GM21786 (cell line): ENCODE results near the gene CARD11.
"Not testable (repeated sequence)": the region's sequence is repeated elsewhere in the genome, so short reads cannot be mapped to it uniquely, and the experiment has no call there.

Experiments
- ATAC-seq: cut with Tn5 transposase; IDR thresholded peaks from one replicate; pipeline ENCODE4 v1.9.1; 2021; ENCODE audit not compliant: unreplicated experiment

Gene CARD11

DNA sequence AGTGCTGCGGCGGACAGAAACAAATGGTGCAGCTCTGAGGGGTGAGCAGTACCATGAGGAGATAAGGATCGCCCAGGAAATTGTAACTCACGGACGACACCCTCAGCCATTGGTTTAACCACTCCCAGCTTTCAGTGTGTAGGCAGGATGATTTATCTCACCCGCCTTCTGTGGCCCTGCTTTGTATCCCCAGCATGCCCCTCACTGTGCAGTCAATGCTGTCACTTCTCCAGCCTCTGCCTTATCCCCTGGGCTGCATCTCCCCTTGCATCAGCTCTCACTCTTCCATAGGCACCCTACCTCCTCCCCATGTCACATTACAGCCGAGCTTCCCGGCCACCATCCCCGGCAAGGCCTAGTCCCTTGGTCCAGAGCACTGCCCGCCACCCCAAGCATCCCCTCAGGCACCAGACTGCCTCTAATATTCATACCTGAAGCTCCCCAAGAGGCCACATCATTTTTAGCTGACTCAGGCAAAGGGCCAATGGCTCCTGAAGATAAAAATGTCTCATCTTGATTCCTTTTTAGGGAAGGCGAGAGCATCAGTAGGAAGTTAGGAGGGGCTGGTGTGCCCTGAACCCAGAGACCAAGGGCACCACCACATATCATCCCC lies 77.1 kb downstream of the CARD11 start:
- ATAC-seq: no peak

DNA sequence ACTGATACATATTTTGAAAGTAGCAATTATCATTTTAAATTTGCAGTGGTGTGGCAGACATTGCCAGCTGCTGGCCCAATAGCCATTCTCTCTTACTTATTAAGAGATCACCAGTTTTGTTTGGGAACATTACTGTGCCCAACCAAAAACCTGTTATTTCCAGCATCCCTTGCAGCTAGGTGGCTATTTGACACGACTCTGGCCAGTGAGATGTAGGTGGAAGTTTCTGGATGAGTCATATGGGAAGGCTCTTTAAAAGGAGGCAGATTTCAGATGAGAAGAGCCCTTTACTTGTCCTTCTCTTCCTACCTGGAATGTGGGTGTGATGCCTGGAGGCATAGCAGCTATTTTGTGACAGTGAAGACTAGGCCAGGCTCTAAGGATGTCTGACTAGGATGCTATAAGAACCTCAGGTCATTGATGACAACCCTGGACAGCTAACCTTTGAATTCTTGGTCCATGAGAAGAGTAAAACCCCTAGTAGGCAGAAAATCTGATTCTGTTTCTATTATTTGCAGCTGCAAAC lies 77.9 kb downstream of the CARD11 start:
- ATAC-seq: no peak

DNA sequence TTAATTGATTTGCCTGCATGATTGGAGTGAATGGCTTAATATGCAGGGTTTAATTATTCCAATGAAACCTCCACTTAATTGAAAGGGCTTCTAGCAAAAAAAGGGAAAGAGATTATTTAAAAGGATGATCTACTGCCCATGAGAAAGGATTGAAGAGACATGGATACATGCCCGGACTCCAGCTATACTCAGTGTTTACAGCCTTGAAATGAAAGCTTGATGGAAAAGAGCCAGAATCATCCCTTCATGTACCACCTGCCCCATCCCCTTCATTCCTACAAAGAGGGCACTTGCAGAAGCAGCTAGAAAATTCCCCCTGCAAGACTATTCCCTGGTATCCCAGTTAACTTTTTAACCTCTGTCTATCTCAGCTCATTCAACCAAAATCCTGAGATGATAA lies 78.4 kb downstream of the CARD11 start:
- ATAC-seq: no peak

DNA sequence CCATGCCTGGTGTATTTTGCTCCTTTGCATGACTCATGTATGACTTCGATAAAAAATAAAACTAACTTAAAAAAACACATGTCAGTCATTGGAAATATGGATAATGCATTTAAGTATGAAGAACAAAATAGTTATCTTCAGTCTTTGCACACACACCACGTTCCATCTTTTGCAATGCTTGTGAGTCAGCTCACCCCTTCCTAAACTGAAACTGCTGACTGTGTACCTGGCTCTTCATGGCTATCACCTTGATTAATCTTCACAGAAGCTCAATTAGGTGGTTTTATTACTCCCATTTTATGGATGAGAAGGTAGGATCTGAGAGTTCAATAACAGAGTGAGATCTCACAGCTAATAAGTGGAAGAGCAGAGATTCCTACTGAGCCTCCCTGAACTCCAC lies 79.5 kb downstream of the CARD11 start:
- no peak for ATAC-seq

DNA sequence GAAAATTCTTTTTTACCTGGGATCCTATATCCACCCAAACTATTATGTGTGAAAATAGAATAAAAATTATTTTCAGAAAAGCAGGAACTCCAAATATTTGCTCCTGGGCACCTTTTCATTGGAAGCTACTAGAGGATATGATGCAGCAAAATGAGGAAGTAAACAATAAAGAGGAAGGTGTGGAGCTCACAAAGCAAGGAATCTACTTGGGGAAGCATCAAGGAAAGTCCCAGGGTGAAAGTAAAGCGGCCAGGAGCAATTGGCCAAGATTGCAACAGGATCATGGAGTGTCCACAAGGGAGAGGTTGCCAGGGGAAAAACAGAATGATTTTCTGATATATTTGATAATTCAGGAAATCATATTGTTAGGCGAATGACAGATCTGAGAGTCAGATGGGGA lies 80.8 kb downstream of the CARD11 start:
- no peak for ATAC-seq

DNA sequence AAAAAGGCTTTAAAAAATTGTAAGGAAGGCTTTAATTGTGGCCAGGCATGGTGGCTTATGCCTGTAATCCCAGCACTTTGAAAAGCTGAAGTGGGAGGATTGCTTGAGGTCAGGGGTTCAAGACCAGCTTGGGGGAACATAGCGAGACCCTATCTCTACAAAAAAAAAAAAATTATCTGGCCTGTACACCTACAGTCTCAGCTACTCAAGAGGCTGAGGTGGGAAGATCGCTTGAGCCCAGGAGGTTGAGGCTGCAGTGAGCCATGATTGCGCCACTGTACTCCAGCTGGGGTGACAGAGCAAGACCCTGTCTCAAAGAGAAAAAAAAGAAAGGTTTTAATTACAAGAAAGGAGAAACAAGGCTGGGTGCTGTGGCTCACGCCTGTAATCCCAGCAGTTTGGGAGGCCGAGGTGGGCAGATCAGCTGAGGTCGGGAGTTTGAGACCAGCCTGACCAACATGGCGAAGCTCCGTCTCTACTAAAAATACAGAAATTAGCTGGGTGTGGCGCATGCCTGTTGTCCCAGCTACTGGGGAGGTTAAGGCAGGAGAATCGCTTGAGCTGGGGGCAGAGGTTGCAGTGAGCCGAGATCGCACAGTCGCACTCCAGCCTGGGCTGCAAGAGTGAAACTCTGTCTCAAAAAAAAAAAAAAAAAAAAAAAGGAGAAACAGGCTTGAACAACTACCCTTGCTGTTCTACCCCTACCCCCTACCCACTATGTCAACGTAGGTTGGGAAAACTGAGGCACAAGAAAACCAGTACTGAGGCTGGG lies 83.7 kb downstream of the CARD11 start:
- ATAC-seq: no peak

DNA sequence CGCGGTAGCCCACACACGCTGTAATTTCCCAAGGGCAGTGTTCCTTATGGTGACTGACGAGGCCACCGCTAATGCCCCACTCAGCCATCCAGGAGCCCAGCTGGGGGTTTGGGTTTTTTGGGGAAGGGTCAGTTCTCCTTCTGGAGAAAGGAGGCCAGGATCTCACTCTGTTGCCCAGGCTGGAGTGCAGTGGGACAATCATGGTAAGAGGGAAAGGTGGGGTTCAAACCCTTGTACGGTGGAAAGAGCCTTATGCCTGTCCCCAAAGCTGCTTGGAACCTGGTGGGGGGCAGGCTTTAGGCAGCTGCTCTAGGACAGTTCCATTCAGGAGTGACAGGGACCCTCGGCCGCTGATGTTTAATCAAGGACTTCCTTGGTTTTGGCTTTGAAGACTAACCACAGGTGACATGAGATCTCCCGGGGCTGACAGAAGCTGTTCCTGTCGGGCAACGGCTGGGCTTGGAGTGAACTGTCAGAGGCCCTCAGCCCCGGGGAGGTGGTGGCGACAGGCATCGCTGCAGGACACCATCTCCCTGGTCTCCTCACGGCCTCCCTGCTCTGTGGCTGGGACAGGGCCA lies 84.5 kb downstream of the CARD11 start:
- ATAC-seq: no peak

DNA sequence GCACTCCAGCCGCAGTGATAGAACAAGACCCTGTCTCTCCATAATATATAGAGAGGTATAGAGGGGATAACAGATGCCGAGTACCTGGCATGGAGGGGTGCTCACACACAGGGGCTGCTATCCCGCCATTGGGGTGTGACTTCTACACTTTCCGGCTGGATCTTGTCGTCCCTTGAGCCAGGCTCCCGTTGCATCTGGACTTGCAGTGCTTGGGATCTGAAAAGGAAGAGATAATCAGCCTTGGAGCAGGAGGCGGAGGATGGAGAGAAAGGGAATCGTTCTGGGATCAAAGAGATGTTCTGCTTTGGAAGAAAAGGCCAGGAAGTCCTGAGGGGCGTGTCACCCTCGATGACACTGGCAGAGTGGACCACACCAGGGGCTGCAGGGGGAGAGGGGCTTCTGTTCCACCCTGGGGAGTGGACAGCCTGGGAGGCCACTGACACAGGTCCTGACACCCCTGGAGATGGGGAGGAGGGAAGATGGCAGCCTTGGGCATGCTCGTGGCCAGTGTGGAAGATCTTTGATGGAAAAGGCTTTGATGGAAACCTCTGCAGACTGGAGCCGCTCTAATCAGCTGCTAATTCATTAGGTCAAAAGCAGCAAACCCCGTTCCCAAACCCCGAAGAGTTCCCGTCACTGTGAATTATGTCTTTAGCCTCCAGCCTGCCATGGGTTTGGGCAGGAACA lies 85.1 kb downstream of the CARD11 start:
- ATAC-seq: no peak

DNA sequence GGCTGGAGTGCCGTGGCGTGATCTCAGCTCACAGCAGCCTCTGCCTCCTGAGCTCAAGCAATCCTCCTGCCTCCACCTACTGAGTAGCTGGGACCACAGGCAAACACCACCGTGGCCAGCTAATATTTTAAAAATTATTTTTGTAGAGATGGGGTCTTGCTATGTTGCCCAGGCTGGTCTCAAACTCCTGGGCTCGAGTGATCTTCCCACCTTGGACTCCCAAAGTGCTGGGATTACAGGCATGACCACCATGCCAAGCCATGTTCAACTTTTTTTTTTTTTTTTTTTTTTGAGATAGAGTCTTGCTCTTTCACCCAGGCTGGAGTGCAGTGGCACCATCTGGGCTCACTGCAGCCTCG lies 86.3 kb downstream of the CARD11 start:
- not testable (repeated sequence) for ATAC-seq

DNA sequence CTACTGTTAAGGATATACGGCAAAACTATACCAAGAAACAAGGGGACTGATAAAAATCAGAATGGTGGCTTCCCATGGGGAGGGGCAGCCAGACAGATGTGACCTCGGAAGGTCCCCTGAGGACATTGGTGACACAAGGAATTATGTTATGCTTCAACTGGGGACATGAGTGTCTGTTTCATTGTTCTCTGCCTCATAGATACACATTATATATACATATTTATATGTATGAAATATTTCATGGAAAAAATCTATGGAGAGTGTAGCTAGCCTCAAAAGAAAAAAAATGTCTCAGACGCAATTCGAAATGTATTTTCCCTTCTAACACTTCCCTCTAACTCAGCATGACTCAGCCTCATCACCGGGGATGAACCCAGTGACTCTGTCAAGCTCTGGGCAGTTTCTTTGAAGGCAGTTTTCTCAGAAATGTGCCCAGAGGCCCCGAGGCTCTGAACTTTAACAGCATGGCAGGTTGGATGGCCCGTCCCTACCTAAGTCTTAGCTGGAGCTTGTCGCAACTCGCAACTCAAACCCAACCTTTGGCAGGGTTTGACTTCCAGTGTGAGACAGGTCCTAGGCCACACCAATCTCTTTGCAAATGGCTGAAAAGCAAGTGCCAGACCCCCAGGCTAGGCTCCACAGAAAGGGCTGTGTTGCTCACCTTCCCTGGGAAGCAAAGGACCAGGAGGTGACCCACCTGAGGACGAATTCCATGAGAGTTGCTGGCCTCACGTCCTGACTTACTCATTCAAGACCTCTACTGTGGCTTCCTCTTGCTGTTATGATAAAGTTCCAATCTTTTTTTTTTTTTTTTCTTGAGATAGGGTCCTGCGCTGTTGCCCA lies 86.9 kb downstream of the CARD11 start:
- no peak for ATAC-seq

DNA sequence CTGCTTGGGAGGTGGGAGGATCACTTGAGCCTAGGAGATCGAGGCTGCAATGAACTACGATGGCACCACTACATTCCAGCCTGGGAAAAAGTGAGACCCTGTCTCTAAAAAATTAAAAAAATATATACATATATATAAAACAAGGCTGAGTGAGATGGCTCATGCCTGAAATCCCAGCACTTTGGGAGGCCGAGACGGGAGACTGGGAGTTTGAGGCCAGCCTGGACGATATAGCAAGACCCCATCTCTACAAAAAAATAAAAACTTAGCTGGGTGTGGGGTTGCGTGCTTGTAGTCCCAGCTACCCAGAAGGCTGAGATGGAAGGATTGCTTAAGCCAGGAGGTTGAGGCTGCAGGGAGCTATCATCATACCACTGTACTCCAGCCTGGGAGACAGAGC lies 87.6 kb downstream of the CARD11 start:
- ATAC-seq: no peak

DNA sequence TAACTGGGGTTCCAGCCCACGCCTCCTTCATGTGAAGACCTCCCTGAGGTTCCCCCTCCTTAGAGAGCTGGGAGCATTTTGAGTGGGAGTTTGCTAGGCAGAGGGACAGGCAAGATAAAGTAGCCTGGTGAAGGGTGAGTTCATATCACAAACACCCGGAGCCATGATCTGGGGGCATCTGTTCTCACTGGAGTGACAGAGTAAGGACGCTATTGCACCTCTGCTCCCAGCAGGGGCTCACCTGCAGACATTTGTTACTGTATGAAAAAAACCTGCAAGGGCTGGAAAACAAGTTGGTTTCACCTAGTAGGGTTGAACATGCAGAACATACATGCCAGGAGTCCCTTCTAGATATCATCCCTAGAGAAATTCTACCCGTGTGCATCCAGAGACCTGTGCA lies 88.4 kb downstream of the CARD11 start:
- no peak for ATAC-seq

DNA sequence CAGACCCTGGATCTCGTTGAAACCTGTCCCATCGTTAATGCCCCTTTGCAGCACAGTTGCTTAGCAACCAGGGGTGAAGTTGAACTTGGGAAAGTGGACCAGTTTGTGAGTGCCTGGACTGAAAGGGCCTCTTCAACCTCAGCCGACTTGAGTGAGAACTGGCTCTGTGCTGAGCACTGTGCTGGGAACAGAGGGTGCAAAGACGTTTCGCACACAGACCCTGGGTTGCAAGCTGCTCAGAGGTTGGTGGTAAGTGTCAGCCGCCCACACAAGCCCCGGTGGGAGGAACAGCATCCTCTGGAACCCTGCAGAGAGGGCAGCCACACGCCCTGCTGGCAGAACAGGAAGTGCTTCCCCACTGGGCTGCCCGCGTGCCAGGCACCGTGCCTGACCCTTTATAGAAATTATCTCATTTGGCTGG lies 89.2 kb downstream of the CARD11 start:
- ATAC-seq: no peak

DNA sequence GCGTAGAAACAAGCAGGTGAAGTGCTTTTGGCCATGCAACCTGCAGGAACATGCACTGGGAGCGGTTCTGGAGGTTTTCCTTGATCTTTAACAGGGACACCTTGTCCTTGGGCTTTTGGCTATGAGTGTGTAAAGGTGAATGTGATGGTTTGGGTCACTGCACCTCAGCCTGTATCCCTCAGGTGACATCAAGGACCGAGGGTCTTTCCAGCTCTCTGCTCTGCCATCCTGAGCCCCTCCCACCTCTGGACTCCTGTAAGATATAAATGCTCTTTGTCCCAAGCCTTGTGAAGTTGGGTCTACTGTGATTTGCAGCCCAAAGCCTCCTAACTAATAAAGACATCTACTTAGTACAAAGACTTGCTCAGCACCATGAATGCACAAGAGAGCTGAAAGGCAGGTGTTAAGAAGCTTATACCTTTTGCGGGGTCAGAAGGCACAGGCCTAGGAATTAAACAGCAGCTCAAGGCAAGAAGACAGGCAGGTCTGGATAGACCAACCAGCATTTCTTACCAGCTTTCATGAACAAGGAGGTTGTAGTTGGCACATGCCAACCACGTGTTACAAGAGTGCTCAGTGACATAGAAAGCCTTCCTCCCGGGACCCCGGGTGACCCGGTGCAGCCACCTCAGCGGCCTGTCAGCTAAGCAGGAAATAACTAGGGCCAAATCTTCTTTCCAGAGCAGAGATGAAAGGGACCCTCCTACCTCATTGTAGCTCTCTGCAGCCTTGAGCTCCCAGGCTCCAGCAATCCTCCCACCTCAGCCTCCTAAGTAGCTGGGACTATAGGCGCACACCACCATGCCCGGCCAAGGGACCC lies 89.9 kb downstream of the CARD11 start:
- no peak for ATAC-seq

DNA sequence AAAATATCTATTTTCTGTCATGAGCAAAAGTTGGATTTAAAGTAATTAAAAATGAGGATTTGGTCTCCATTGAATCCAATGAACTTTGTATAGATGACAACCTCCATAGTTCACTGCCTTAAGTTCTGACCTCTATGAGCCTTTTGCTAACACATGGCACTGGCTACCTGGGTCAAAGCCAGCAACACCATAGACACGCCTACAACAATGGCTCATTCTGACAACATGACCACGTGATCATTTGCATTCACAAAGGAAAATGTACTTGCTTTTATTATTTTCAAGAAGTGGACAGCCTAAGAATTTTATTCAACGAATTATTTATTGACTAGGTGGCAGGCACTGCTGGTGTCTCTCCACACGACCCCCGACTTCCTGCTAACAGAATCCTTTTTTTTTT lies 90.6 kb downstream of the CARD11 start:
- no peak for ATAC-seq

DNA sequence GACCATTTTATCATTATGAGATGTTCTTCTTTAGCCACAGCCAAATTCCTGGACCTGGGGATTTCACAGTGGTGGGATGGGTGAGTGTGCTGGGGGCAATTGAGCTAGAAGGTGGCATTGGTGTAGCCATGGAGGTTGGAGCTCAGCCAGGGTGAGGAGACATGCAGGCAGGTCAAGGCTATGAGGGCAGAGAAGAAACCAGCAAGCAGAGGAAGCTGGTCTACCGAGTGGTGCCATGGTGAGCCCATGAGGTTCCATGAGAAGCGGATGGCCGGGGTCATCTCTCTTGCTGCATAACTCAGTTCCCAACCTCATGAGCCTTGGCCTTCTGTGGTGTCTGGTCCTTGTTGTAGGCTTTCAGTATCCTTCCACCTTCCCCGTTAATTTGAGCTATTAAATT lies 91.4 kb downstream of the CARD11 start:
- no peak for ATAC-seq

DNA sequence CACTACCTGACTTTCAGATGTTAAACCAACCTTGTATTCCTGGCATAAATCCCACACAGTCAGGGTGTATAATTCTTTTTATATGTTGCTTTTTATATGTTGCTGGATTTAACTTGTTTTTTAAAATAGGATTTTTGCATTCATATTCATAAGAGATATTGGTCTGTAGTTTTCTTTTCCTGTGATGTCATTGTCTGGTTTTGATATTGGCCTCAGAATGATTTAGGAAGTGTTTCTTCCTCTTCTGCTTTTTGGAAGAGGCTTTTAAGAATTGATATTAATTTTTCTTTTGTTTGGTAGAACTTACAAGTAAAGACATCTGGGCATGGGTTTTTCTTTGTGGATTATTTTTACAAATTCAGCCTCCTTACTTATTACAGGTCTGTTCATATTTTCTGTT lies 93.1 kb downstream of the CARD11 start:
- ATAC-seq: no peak

DNA sequence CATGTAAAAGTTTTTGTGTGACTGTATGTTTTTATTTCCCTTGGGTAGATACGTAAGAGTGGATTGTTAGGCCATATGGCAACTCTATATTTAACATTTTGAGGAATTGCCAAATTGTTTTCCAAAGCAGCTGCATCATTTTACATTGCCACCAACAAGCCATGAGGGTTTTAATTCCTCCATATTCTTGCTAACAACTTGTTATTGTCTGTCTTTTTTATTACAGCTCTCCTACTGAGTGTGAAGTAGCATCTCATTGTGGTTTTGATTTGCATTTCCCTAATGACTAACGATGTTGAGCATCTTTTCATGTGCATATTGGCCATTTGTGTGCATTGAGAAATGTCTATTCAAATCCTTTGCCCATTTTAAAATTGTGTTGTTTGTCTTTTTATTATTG lies 94.9 kb downstream of the CARD11 start:
- ATAC-seq: no peak

DNA sequence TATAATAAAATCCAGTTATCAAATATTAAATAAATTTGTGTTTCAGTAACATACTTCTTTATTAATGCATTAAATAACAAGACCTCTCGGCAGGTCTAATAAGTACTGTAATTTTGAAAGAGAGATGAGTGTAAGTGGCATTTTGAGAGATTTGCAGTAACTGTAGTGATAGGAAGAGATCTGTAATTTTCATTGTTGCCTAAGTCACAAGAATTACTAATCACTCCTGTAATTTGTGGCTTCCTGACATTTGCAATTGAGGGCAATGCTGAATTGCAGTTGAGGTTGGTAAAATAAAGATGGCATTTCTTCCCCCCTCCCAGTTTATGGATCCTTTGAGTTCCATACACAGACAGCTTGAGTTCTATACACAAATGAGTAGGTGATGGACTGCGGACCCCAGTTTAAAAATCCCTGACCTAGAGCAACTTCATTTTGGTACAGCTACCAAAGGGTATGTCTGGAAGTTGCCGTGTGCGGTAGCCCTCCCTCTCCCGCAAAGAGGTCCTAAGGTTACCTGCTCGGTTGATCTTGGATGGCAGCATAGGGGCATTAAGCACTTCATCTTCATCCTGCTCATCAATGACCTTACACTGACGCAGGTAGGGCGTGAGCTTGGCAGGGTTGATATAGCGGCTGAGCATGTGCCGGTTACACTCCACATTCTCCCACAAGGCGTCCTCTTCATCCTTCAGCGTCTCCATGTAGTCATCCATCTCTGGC lies 96.4 kb downstream of the CARD11 start:
- no peak for ATAC-seq
